Activated B cell treated with CpG ODN at 0.5 μM for 24 hours (primary cell): ENCODE results near the gene GTF2F2. TPM values are rescaled to one million over a fixed set of nuclear protein-coding genes. Genes with fewer than 3 reads are reported as not detected.

Experiments used
- ATAC-seq: fragments of 200-7000 bp; cut with Tn5 transposase; one replicate; pipeline ENCODE4 v1.10.0; 2021; ENCODE audit warnings: low read depth, mild to moderate bottlenecking, moderate library complexity
- CTCF ChIA-PET: fragments of 350-600 bp; sonication (Branson Sonifier 250); formaldehyde crosslinking; loops from one replicate; lab custom pipeline; 2021; ENCODE audit warnings: antibody characterized with exemption; lab: Charles Lee
- POLR2A ChIA-PET: fragments of 350-600 bp; sonication (Branson Sonifier 250); formaldehyde crosslinking; loops from one replicate; lab custom pipeline; 2021; ENCODE audit warnings: antibody characterized with exemption; lab: Charles Lee
- DNase-seq: peaks from one replicate; pipeline ENCODE4 v3.0.0; 2022
- H3K27ac Mint-ChIP-seq: one replicate; pipeline ENCODE4 v1.8.0; 2020; ENCODE audit warnings: mixed read lengths
- H3K27me3 Mint-ChIP-seq: one replicate; pipeline ENCODE4 v1.8.0; 2021; ENCODE audit warnings: mixed read lengths
- H3K36me3 Mint-ChIP-seq: one replicate; pipeline ENCODE4 v1.8.0; 2021; ENCODE audit warnings: low read depth, mixed read lengths
- H3K4me1 Mint-ChIP-seq: one replicate; pipeline ENCODE4 v1.8.0; 2021; ENCODE audit warnings: mixed read lengths
- H3K4me3 Mint-ChIP-seq: one replicate; pipeline ENCODE4 v1.8.0; 2020; ENCODE audit warnings: mild to moderate bottlenecking, mixed read lengths
- H3K9me3 Mint-ChIP-seq: one replicate; pipeline ENCODE4 v1.8.0; 2020; ENCODE audit warnings: mixed read lengths
- CTCF ChIP-seq: fragments of 200-600 bp; IDR thresholded peaks from one replicate; pipeline ENCODE4 v1.8.0; 2022; ENCODE audit warnings: antibody characterized with exemption, mild to moderate bottlenecking
- intact Hi-C: fragments of 100-400 bp; cut with micrococcal nuclease; formaldehyde crosslinking; loops from one replicate; pipeline ENCODE4 v1.15.1; 2024
- total RNA-seq: library from RNA; stranded (reverse); gene quantifications from 2 replicates; pipeline ENCODE4 v1.2.3, GENCODE V29; 2022

GTF2F2 gene
- total RNA-seq, 1 donor from 2014 or later: 19.8 TPM

- intact Hi-C loops: no loop called here
- Mint-ChIP-seq H3K9me3 (no peaks in the 10 kb centered on the region), H3K4me1 (peaks cover 30% of the 10 kb centered on the region), H3K27ac (no peak overlapping the region), H3K36me3 (peaks cover 30% of the 10 kb centered on the region), H3K27me3 (no peaks in the 10 kb centered on the region), H3K4me3 (no peak overlapping the region)
- TF ChIP-seq CTCF: no peak
- POLR2A ChIA-PET: interaction anchor here (0.6 kb wide), 1 partner anchor 60 kb away, joined by 3 read pairs; no protein-coding TSS in a partner anchor
- no peak for DNase-seq
- ATAC-seq: no peak
- CTCF ChIA-PET: interaction anchor here (0.6 kb wide), 1 partner anchor 95 kb away, joined by 3 read pairs; no protein-coding TSS in a partner anchor
Measured at GRCh38 chr13:45136741-45137504, 16.6 kb downstream of the GTF2F2 start.

GRCh38 chr13:45137526-45137925 lies 17.2 kb downstream of the GTF2F2 start:
- no peak for ATAC-seq
- POLR2A ChIA-PET: interaction anchor here (0.6 kb wide), 2 partner anchors 10 to 60 kb away, joined by 3 to 6 read pairs; no protein-coding TSS in a partner anchor
- CTCF ChIA-PET: interaction anchor here (0.6 kb wide), 1 partner anchor 95 kb away, joined by 3 read pairs; no protein-coding TSS in a partner anchor
- H3K36me3 Mint-ChIP-seq: peaks cover 32% of the 10 kb centered on the region
- DNase-seq: no peak
- no peak overlapping the region for H3K4me3 Mint-ChIP-seq
- peaks cover 25% of the 10 kb centered on the region for H3K4me1 Mint-ChIP-seq
- no peak overlapping the region for H3K27ac Mint-ChIP-seq
- H3K9me3 Mint-ChIP-seq: no peaks in the 10 kb centered on the region
- H3K27me3 Mint-ChIP-seq: no peaks in the 10 kb centered on the region
- intact Hi-C loops: no loop called here
- TF ChIP-seq CTCF: no peak

- no peak for TF ChIP-seq CTCF
- Mint-ChIP-seq H3K9me3 (no peaks in the 10 kb centered on the region), H3K27me3 (no peaks in the 10 kb centered on the region), H3K27ac (no peak overlapping the region), H3K4me3 (no peak overlapping the region), H3K4me1 (peaks cover 21% of the 10 kb centered on the region), H3K36me3 (peaks cover 32% of the 10 kb centered on the region)
- no peak for ATAC-seq
- intact Hi-C loops: no loop called here
- no peak for DNase-seq
- CTCF ChIA-PET: no interaction called here
- POLR2A ChIA-PET: interaction anchor here (0.6 kb wide), 1 partner anchor 11 kb away, joined by 6 read pairs; no protein-coding TSS in a partner anchor
Measured at GRCh38 chr13:45138282-45138681, 18.0 kb downstream of the GTF2F2 start.

- POLR2A ChIA-PET: no interaction called here
- Mint-ChIP-seq H3K4me3 (no peak overlapping the region), H3K9me3 (no peaks in the 10 kb centered on the region), H3K36me3 (peaks cover 37% of the 10 kb centered on the region), H3K27ac (no peak overlapping the region), H3K4me1 (peaks cover 3% of the 10 kb centered on the region), H3K27me3 (no peaks in the 10 kb centered on the region)
- no peak for TF ChIP-seq CTCF
- CTCF ChIA-PET: no interaction called here
- no peak for ATAC-seq
- intact Hi-C loops: no loop called here
- no peak for DNase-seq
Measured at GRCh38 chr13:45141369-45141768, 21.1 kb downstream of the GTF2F2 start.
